ENCODE results near the gene PROZ. TPM values are rescaled to one million over a fixed set of nuclear protein-coding genes. Genes with fewer than 3 reads are reported as not detected.

Gene PROZ
- total RNA-seq, 6 donors from 2014 or later, result not detected

DNA sequence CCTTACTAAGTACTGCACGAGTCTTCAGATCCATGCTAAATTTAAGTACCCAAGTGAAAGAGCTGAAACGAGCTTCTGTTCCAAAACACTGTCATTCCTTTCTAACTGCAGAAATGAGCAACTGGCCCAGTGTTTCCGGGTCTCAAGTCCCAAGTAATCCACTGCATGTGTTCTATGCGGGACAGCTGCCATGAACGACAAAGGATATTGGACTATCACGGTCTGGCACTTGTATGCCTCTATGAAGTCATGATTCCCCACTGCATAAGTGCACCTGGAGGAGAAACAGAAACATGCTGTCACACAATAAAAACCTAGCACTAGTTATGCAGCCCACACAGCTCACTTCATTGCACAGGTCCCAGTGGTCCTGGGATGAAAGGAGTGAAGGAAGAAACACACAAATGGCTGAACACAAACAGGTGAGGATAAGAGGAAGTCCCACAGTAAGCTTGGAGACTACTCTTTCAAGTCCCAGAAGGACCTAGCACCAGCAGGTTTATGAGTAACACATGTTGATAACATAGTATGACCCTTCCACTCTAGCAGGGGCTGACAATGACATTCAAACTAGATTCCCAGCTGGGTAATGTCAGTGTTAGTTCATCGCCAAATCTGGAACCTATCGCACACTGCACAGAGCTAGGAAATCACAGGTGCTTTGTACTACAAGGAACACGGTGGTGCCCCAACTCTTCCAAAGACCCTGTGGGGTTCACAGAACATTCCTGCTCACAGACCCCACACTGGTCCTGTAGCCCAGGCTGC, 38.7 kb downstream of the PROZ start:
- Histone ChIP-seq H3K27ac (no peak overlapping the region), H3K4me1 (no peaks in the 10 kb centered on the region), H3K9me3 (no peaks in the 10 kb centered on the region), H3K27me3 (no peaks in the 10 kb centered on the region), H3K36me3 (peaks cover 20 to 82% (median 52%) of the 10 kb centered on the region in 4 donors), H3K4me3 (no peak overlapping the region)
- DNase-seq (no peak), ATAC-seq (ENCODE audit: low FRiP score in 2 of 2) (no peak)
- TF ChIP-seq, protein P1, sequence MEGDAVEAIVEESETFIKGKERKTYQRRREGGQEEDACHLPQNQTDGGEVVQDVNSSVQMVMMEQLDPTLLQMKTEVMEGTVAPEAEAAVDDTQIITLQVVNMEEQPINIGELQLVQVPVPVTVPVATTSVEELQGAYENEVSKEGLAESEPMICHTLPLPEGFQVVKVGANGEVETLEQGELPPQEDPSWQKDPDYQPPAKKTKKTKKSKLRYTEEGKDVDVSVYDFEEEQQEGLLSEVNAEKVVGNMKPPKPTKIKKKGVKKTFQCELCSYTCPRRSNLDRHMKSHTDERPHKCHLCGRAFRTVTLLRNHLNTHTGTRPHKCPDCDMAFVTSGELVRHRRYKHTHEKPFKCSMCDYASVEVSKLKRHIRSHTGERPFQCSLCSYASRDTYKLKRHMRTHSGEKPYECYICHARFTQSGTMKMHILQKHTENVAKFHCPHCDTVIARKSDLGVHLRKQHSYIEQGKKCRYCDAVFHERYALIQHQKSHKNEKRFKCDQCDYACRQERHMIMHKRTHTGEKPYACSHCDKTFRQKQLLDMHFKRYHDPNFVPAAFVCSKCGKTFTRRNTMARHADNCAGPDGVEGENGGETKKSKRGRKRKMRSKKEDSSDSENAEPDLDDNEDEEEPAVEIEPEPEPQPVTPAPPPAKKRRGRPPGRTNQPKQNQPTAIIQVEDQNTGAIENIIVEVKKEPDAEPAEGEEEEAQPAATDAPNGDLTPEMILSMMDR (IDR thresholded peaks at IDR 0.05), result no peak
- TF ChIP-seq EP300 (IDR thresholded peaks at IDR 0.05), result no peak
- no peak for TF ChIP-seq POLR2AphosphoS5 (IDR thresholded peaks at IDR 0.05)
- no peak for TF ChIP-seq POLR2A (IDR thresholded peaks at IDR 0.05)
- 94 to 96% methylated on average over 9 of the region's 9 CpGs for WGBS, 2 donors

DNA sequence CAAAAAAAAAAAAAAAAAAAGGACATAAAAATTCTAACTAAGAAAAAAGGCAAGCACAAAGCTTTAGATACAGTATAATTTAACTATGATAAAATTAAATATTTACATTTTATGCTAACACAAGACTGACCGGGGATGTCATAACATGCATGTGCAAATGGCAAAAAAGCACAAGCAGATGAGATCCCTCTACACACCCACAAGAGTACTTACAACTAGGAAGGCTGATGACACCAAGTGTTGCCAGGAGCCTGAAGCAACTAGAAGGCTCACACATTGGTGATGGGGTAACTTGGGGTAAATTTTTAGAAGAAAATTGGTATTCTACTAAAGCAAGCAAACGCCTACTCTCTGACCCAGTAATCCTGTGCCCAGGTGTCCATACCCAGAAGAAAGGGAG, 43.4 kb downstream of the PROZ start:
- WGBS, 2 donors, result 87 to 100% methylated on average over 2 of the region's 2 CpGs
- peaks cover 0 to 31% (median 9%) of the 10 kb centered on the region in 4 donors for H3K4me1 ChIP-seq
- no peak overlapping the region for H3K4me3 ChIP-seq
- TF ChIP-seq POLR2AphosphoS5 (IDR thresholded peaks at IDR 0.05) (no peak), POLR2A (IDR thresholded peaks at IDR 0.05) (no peak), EP300 (IDR thresholded peaks at IDR 0.05) (no peak)
- TF ChIP-seq, protein P1 (IDR thresholded peaks at IDR 0.05), result no peak
- no peak for DNase-seq
- H3K9me3 ChIP-seq, result no peaks in the 10 kb centered on the region
- peaks cover 10 to 44% (median 29%) of the 10 kb centered on the region in 4 donors for H3K36me3 ChIP-seq
- H3K27ac ChIP-seq, result no peak overlapping the region
- ATAC-seq (ENCODE audit: low FRiP score in 2 of 2), result no peak
- H3K27me3 ChIP-seq, result no peaks in the 10 kb centered on the region

DNA sequence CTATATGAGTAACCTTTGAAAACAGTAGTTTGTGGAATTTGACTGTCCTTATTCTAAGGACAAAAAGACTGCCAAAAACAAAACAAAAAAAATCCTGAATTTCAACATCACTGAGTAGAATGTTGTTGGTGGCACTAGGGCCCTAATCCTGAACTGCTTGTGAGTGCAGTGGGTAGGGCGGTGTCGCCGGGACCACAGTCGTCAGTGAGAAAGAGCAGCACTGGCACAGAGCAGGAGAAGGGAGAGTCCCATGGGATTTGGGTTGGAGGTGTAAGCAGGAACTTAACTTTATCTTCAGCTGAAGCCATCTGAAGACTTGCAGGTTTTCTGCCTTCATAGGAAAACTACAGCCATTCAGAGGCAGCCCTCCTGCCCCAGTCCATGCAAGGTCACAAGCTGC, 44.5 kb downstream of the PROZ start:
- no peak for ATAC-seq (ENCODE audit: low FRiP score in 2 of 2)
- Histone ChIP-seq H3K4me3 (no peak overlapping the region), H3K9me3 (no peaks in the 10 kb centered on the region), H3K4me1 (peaks cover 10 to 42% (median 20%) of the 10 kb centered on the region in 4 donors), H3K27me3 (no peaks in the 10 kb centered on the region), H3K27ac (no peak overlapping the region), H3K36me3 (peaks cover 2 to 33% (median 18%) of the 10 kb centered on the region in 4 donors)
- DNase-seq, result no peak
- no peak for TF ChIP-seq POLR2A (IDR thresholded peaks at IDR 0.05)
- TF ChIP-seq, protein P1 (IDR thresholded peaks at IDR 0.05), result no peak
- TF ChIP-seq POLR2AphosphoS5 (IDR thresholded peaks at IDR 0.05), result no peak
- TF ChIP-seq EP300 (IDR thresholded peaks at IDR 0.05), result no peak
- WGBS, 2 donors, result 89 to 98% methylated on average over 4 of the region's 4 CpGs

DNA sequence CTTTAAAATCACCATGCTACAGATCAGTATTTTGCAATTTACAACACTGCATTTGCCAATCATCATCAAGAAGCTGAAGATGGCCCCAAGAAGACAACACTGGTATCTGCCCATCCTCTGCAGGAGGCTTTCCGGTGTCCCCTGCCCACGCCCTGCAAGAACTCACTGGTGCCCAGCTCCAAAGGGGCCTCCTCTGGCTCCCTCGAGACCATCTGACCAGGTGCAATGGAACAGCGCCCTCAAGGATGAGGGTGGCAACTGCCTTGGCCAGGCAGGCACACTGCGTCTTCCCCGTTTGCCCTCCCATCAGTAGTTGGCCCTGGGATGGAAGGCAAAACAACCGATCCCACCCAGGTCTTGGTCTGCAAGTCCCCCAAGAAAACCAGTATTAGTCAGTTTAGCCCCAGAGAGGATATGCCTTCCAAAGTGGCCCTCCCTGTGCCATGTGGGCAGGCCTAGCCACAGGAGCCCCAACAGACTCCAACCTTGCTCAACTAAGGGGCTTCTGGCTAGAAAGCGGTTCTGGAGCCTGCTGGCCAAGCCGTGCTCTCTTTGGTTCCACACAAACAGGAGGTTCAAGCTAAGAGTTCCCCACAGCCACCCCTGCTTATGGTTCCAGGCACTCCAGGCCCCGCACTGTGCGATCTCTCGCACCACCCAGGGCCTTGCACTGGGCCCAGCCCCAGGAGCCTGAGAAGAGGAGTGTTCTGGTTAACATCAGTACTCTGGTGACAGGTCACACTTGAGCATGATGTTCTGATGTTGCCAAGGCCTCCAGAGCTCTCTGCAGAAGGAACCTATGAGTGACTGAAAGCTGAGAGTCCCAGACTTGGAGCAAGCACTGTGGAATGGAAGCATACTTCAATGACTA, 45.3 kb downstream of the PROZ start:
- Histone ChIP-seq H3K36me3 (peaks cover 0 to 25% (median 14%) of the 10 kb centered on the region in 4 donors), H3K4me1 (peaks cover 11 to 42% (median 20%) of the 10 kb centered on the region in 4 donors), H3K27me3 (no peaks in the 10 kb centered on the region), H3K4me3 (no peak overlapping the region), H3K27ac (no peak overlapping the region), H3K9me3 (no peaks in the 10 kb centered on the region)
- TF ChIP-seq POLR2A (IDR thresholded peaks at IDR 0.05) (no peak), POLR2AphosphoS5 (IDR thresholded peaks at IDR 0.05) (no peak), EP300 (IDR thresholded peaks at IDR 0.05) (no peak)
- TF ChIP-seq, protein P1 (IDR thresholded peaks at IDR 0.05), result no peak
- 97 to 100% methylated on average over 6 to 12 of the region's 12 CpGs for WGBS, 2 donors
- ATAC-seq (ENCODE audit: low FRiP score in 2 of 2) (no peak), DNase-seq (no peak)

All from upper lobe of left lung (tissue), 6 donors.